Measurements from ENCODE around the gene E4F1. TPM values are rescaled to one million over a fixed set of nuclear protein-coding genes. Genes with fewer than 3 reads are reported as not detected.

Gene E4F1
- total and polyA plus RNA-seq, 2 of the 13 experiments (the other 11 are each of a cell fraction or from before 2014, with no cell fraction given) = 13.8 to 19.5 TPM

DNA sequence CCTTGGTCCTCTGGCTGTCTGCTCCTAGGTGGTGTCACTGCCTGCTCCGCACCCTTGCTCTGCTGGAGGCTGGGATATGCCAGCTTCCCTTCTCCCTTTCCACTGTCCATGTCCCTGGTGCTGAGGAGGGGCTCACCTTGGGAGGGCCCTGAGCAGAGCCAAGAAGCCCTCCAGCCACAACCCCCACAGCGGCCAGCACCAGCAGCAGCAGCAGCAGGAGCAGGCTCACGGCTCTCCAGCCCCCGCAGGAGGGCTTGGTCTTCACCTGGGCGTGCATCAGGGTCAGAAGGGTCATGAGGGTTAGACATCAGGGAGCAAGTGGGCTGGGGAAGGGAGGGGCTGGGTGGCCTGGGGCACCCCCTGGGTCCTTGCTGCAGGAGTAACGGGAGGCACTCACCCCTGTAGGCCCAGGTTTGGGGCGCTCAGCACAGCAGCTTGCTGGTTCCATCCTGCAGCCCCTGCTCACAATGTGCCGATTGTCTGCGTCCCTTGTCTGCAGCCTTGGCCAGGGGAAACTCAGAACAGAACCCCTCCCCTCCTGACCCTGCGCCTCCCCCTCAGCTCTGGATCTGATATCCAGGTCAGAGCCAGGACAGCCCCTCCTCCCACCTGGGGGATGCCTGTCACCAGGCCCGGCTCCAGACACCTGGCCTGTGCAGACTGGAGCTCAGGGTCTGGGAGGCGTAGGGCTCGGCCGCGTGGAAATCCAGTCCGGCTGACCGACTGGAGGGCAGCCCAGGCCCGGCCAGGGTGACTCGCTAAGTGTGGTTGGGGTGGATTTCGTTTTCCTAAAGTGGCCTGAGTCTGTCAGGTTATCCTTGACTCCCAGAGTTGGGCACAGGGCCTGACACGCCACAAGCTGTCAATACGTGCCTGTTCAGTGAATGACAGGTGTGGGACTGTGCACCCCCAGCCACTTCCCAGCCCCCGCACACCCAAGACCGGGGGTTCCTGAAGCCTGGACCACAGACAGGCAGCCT, 12.7 kb upstream of the E4F1 start, which contains the start of gene BRICD5 (continued):
- TF ChIP-seq, protein P1, sequence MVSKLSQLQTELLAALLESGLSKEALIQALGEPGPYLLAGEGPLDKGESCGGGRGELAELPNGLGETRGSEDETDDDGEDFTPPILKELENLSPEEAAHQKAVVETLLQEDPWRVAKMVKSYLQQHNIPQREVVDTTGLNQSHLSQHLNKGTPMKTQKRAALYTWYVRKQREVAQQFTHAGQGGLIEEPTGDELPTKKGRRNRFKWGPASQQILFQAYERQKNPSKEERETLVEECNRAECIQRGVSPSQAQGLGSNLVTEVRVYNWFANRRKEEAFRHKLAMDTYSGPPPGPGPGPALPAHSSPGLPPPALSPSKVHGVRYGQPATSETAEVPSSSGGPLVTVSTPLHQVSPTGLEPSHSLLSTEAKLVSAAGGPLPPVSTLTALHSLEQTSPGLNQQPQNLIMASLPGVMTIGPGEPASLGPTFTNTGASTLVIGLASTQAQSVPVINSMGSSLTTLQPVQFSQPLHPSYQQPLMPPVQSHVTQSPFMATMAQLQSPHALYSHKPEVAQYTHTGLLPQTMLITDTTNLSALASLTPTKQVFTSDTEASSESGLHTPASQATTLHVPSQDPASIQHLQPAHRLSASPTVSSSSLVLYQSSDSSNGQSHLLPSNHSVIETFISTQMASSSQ (IDR thresholded peaks at IDR 0.05; ENCODE audit: low read depth) = no peak
- TF ChIP-seq, protein P1 (CRISPR knock-in tag; IDR thresholded peaks at IDR 0.05; ENCODE audit: borderline replicate concordance) = peak; percentile 69; the same call in 1 of the 2 replicates
- TF ChIP-seq SRSF1 (optimal IDR thresholded peaks at IDR 0.05; ENCODE audit: low read depth, low read length) (peak; percentile 27), ZNF468 (CRISPR knock-in tag; IDR thresholded peaks at IDR 0.05) (no peak), TMF1 (CRISPR knock-in tag; IDR thresholded peaks at IDR 0.05; ENCODE audit: low read depth) (0 out of 2 replicates have a peak, but pooled peaks have one; percentile 36), TRIM24 (CRISPR knock-in tag; IDR thresholded peaks at IDR 0.05) (no peak), ZNF160 (CRISPR knock-in tag; IDR thresholded peaks at IDR 0.05) (no peak), ZNF180 (CRISPR knock-in tag; IDR thresholded peaks at IDR 0.05; ENCODE audit: borderline replicate concordance, low read depth) (no peak), ZNF333 (CRISPR knock-in tag; IDR thresholded peaks at IDR 0.05; ENCODE audit: borderline replicate concordance) (no peak), MED13 (CRISPR knock-in tag; IDR thresholded peaks at IDR 0.05) (no peak; the same call in 1 of the 2 replicates), MIER3 (CRISPR knock-in tag; IDR thresholded peaks at IDR 0.05; ENCODE audit: borderline replicate concordance) (no peak), POLR2G (IDR thresholded peaks at IDR 0.05; ENCODE audit: low read depth, low read length) (peak; percentile 53), ZNF607 (CRISPR knock-in tag; IDR thresholded peaks at IDR 0.05; ENCODE audit: borderline replicate concordance) (no peak)
- TF ChIP-seq, protein P2, sequence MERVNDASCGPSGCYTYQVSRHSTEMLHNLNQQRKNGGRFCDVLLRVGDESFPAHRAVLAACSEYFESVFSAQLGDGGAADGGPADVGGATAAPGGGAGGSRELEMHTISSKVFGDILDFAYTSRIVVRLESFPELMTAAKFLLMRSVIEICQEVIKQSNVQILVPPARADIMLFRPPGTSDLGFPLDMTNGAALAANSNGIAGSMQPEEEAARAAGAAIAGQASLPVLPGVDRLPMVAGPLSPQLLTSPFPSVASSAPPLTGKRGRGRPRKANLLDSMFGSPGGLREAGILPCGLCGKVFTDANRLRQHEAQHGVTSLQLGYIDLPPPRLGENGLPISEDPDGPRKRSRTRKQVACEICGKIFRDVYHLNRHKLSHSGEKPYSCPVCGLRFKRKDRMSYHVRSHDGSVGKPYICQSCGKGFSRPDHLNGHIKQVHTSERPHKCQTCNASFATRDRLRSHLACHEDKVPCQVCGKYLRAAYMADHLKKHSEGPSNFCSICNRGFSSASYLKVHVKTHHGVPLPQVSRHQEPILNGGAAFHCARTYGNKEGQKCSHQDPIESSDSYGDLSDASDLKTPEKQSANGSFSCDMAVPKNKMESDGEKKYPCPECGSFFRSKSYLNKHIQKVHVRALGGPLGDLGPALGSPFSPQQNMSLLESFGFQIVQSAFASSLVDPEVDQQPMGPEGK (CRISPR knock-in tag; IDR thresholded peaks at IDR 0.05) = peak; percentile 87
- TF ChIP-seq, protein P3, sequence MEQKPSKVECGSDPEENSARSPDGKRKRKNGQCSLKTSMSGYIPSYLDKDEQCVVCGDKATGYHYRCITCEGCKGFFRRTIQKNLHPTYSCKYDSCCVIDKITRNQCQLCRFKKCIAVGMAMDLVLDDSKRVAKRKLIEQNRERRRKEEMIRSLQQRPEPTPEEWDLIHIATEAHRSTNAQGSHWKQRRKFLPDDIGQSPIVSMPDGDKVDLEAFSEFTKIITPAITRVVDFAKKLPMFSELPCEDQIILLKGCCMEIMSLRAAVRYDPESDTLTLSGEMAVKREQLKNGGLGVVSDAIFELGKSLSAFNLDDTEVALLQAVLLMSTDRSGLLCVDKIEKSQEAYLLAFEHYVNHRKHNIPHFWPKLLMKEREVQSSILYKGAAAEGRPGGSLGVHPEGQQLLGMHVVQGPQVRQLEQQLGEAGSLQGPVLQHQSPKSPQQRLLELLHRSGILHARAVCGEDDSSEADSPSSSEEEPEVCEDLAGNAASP (CRISPR knock-in tag; IDR thresholded peaks at IDR 0.05; ENCODE audit: borderline replicate concordance) = peak; percentile 71; the same call in 1 of the 2 replicates
- TF ChIP-seq, protein P4, sequence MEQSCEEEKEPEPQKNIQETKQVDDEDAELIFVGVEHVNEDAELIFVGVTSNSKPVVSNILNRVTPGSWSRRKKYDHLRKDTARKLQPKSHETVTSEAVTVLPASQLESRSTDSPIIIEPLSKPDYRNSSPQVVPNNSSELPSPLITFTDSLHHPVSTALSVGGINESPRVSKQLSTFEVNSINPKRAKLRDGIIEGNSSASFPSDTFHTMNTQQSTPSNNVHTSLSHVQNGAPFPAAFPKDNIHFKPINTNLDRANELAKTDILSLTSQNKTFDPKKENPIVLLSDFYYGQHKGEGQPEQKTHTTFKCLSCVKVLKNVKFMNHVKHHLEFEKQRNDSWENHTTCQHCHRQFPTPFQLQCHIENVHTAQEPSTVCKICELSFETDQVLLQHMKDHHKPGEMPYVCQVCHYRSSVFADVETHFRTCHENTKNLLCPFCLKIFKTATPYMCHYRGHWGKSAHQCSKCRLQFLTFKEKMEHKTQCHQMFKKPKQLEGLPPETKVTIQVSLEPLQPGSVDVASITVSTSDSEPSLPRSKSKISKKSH (CRISPR knock-in tag; IDR thresholded peaks at IDR 0.05; ENCODE audit: borderline replicate concordance) = no peak
- TF ChIP-seq, protein P5, sequence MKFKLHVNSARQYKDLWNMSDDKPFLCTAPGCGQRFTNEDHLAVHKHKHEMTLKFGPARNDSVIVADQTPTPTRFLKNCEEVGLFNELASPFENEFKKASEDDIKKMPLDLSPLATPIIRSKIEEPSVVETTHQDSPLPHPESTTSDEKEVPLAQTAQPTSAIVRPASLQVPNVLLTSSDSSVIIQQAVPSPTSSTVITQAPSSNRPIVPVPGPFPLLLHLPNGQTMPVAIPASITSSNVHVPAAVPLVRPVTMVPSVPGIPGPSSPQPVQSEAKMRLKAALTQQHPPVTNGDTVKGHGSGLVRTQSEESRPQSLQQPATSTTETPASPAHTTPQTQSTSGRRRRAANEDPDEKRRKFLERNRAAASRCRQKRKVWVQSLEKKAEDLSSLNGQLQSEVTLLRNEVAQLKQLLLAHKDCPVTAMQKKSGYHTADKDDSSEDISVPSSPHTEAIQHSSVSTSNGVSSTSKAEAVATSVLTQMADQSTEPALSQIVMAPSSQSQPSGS (CRISPR knock-in tag; IDR thresholded peaks at IDR 0.05) = 0 out of 2 replicates have a peak, but pooled peaks have one; percentile 22
